ENCODE measurements around the gene SULT2B1.

GRCh38 chr19:48539503-48540096 is 12.4 kb upstream of the SULT2B1 start:
- TF ChIP-seq CTCF (IDR thresholded peaks at IDR 0.05) (no peak), POLR2A (IDR thresholded peaks at IDR 0.05) (no peak), EP300 (IDR thresholded peaks at IDR 0.05) (no peak)
